IMR-90 (cell line): ENCODE data around the gene HPSE2. TPM values are rescaled to one million over a fixed set of nuclear protein-coding genes. Genes with fewer than 3 reads are reported as not detected.

ENCODE experiments used
- ATAC-seq: fragments of 200-7000 bp; cut with Tn5 transposase; 2 replicates; pipeline ENCODE4 v1.9.1; 2020; ENCODE audit warnings: low read depth, mild to moderate bottlenecking, moderate library complexity
- BruUV-seq: library from RNA; stranded (reverse); fragments of 400-500 nt; replicated peaks from 2 replicates; lab custom pipeline; 2021; lab: Mats Ljungman, UMichigan
- CTCF ChIA-PET: fragments of 300-600 bp; formaldehyde crosslinking; extraction: SDS; loops from one replicate; lab custom pipeline; 2021; ENCODE audit warnings: antibody characterized with exemption; lab: Yijun Ruan, JAX
- POLR2A ChIA-PET: fragments of 300-600 bp; sonication (Branson Sonifier 250); formaldehyde crosslinking; loops from one replicate; lab custom pipeline; 2022; ENCODE audit warnings: antibody characterized with exemption; ENCODE audit not compliant: unreplicated experiment; lab: Charles Lee
- DNase-seq: peaks from one replicate; pipeline ENCODE4 v3.0.0; 2013
- H2AFZ ChIP-seq: replicated peaks from 2 replicates; pipeline ENCODE3; 2013; ENCODE audit warnings: low read length, mild to moderate bottlenecking; ENCODE audit not compliant: poor library complexity
- H2AK5ac ChIP-seq: 2 replicates; pipeline ENCODE4 v1.6.1; 2013; ENCODE audit warnings: low read depth, low read length, inconsistent platforms
- H2AK9ac ChIP-seq: replicated peaks from 2 replicates; pipeline ENCODE3; 2013; ENCODE audit warnings: mild to moderate bottlenecking, low read depth, low read length, moderate library complexity; ENCODE audit not compliant: poor library complexity
- H2BK120ac ChIP-seq: 2 replicates; pipeline ENCODE4 v1.6.1; 2013; ENCODE audit warnings: low read depth, low read length, inconsistent platforms
- H2BK15ac ChIP-seq: 3 replicates; pipeline ENCODE4 v1.6.1; 2013; ENCODE audit warnings: low read depth, low read length, inconsistent platforms
- H2BK20ac ChIP-seq: 2 replicates; pipeline ENCODE4 v1.6.1; 2013; ENCODE audit warnings: low read depth, mild to moderate bottlenecking, inconsistent platforms, low read length, moderate library complexity
- H2BK5ac ChIP-seq: 2 replicates; pipeline ENCODE4 v1.6.1; 2013; ENCODE audit warnings: mild to moderate bottlenecking, low read depth, low read length, inconsistent platforms; ENCODE audit not compliant: poor library complexity, severe bottlenecking
- H3K14ac ChIP-seq: replicated peaks from 2 replicates; pipeline ENCODE4 v1.6.1; 2013; ENCODE audit warnings: low read depth, low read length, inconsistent platforms
- H3K18ac ChIP-seq: 2 replicates; pipeline ENCODE4 v1.6.1; 2013; ENCODE audit warnings: low read depth, low read length, control low read depth
- H3K23ac ChIP-seq: 2 replicates; pipeline ENCODE4 v1.6.1; 2013; ENCODE audit warnings: low read depth, low read length, inconsistent platforms
- H3K27ac ChIP-seq: 2 replicates; pipeline ENCODE4 v1.5.1; 2013; ENCODE audit warnings: mild to moderate bottlenecking, control low read depth, low read length; ENCODE audit not compliant: insufficient read depth
- H3K27me3 ChIP-seq: 2 replicates; pipeline ENCODE4 v1.6.1; 2013; ENCODE audit warnings: low read length; ENCODE audit not compliant: control insufficient read depth, insufficient read depth
- H3K36me3 ChIP-seq: 2 replicates; pipeline ENCODE4 v1.6.1; 2013; ENCODE audit warnings: low read length, mixed read lengths; ENCODE audit not compliant: control insufficient read depth, insufficient read depth
- H3K4ac ChIP-seq: 2 replicates; pipeline ENCODE4 v1.6.1; 2013; ENCODE audit warnings: low read depth, low read length, inconsistent platforms
- H3K4me1 ChIP-seq: 2 replicates; pipeline ENCODE4 v1.6.1; 2013; ENCODE audit warnings: low read length, mixed read lengths; ENCODE audit not compliant: control insufficient read depth, insufficient read depth
- H3K4me2 ChIP-seq: 2 replicates; pipeline ENCODE4 v1.6.1; 2013; ENCODE audit warnings: low read depth, mild to moderate bottlenecking, control low read depth, low read length, moderate library complexity
- H3K4me3 ChIP-seq: 2 replicates; pipeline ENCODE4 v1.5.1; 2013; ENCODE audit warnings: low read depth, mild to moderate bottlenecking, control low read depth, low read length, moderate library complexity; ENCODE audit not compliant: insufficient read depth
- H3K56ac ChIP-seq: 2 replicates; pipeline ENCODE4 v1.6.1; 2013; ENCODE audit warnings: low read length, inconsistent platforms; ENCODE audit not compliant: insufficient read depth; ENCODE audit errors: extremely low read depth
- H3K79me1 ChIP-seq, 2 experiments: 2 replicates each; pipeline ENCODE4 v1.6.1; 2013; ENCODE audit warnings: low read length in 2 of 2, inconsistent platforms in 1 of 2, low read depth in 1 of 2
- H3K9ac ChIP-seq: 2 replicates; pipeline ENCODE4 v1.6.1; 2013; ENCODE audit warnings: low read depth, low read length, control low read depth
- H3K9me1 ChIP-seq: 2 replicates; pipeline ENCODE4 v1.6.1; 2013; ENCODE audit warnings: low read length, inconsistent platforms; ENCODE audit not compliant: insufficient read depth
- H3K9me3 ChIP-seq: 2 replicates; pipeline ENCODE4 v1.6.1; 2013; ENCODE audit warnings: low read length; ENCODE audit not compliant: control insufficient read depth, insufficient read depth
- H4K20me1 ChIP-seq: 2 replicates; pipeline ENCODE4 v1.6.1; 2013; ENCODE audit warnings: low read length, inconsistent platforms; ENCODE audit not compliant: insufficient read depth
- H4K5ac ChIP-seq: 2 replicates; pipeline ENCODE4 v1.6.1; 2013; ENCODE audit warnings: mild to moderate bottlenecking, low read depth, low read length, control low read depth
- H4K8ac ChIP-seq, 2 experiments: 2 replicates each; pipeline ENCODE4 v1.6.1; 2013; ENCODE audit warnings: low read depth in 2 of 2, low read length in 2 of 2, control low read depth in 1 of 2, inconsistent platforms in 1 of 2
- H4K91ac ChIP-seq: 2 replicates; pipeline ENCODE4 v1.6.1; 2013; ENCODE audit warnings: low read depth, low read length, inconsistent platforms; ENCODE audit not compliant: insufficient read depth
- MAZ ChIP-seq: IDR thresholded peaks from 2 replicates; pipeline ENCODE4 v1.6.1; 2012; ENCODE audit warnings: low read depth, mild to moderate bottlenecking, low read length, improper control_type of control experiment, moderate library complexity, borderline replicate concordance
- WGBS, 2 experiments: methylation state at CpG; one replicate each; pipeline versions ENCODE4 v1.1.5 to v1.1.7; 2013; ENCODE audit warnings: missing lambda C conversion rate in 2 of 2; ENCODE audit not compliant: insufficient read length in 1 of 2; ENCODE audit errors: extremely low coverage in 2 of 2; 5-methylcytosine and 5-hydroxymethylcytosine counted together
- dilution Hi-C: fragments of 300-500 bp; cut with HindIII; formaldehyde crosslinking; loops from one replicate; pipeline ENCODE4 v1.14.3; 2018; ENCODE audit warnings: low sequenced_read_pairs; ENCODE audit not compliant: unreplicated experiment
- in situ Hi-C: fragments of 300-500 bp; cut with MboI; formaldehyde crosslinking; loops from 3 replicates; pipeline ENCODE4 v1.14.3; 2019; ENCODE audit warnings: low sequenced_read_pairs, inconsistent platforms, mixed read lengths
- intact Hi-C: fragments of 100-400 bp; cut with micrococcal nuclease; formaldehyde crosslinking; loops from 2 replicates; pipeline ENCODE4 v1.10.0; 2022
- polyA plus RNA-seq, 3 experiments: library from polyadenylated mRNA; depleted of rRNA; stranded (reverse); fragments of >200 nt; gene quantifications; 2 replicates each; pipeline ENCODE4 v1.2.3, GENCODE V29; 2012; ENCODE audit warnings: low replicate concordance in 1 of 3
- total RNA-seq: library from RNA; depleted of rRNA; stranded (reverse); fragments of >200 nt; gene quantifications from 2 replicates; pipeline ENCODE4 v1.2.3, GENCODE V29; 2012
- TF ChIP-seq, protein P1 (sequence below): fragments of 150-350 bp; IDR thresholded peaks from 2 replicates; pipeline ENCODE4 v1.6.1; 2016; ENCODE audit warnings: low read depth, mild to moderate bottlenecking, low read length, moderate library complexity, borderline replicate concordance

HPSE2 gene
- total and polyA plus RNA-seq, 2 of the 4 experiments (the other 2 are of a cell fraction): not detected

- Histone ChIP-seq H3K79me1 (no peaks in the 10 kb centered on the region), H4K5ac (no peak overlapping the region), H3K4me3 (no peak overlapping the region), H3K14ac (no peak overlapping the region), H2BK20ac (no peak overlapping the region), H3K56ac (no peak overlapping the region), H2BK5ac (no peak overlapping the region), H3K4me1 (no peaks in the 10 kb centered on the region), H3K4me2 (no peak overlapping the region), H4K91ac (no peak overlapping the region), H3K9ac (no peak overlapping the region), H2AK9ac (no peak overlapping the region), H3K4ac (no peak overlapping the region), H3K9me1 (no peaks in the 10 kb centered on the region), H2BK15ac (no peak overlapping the region), H3K27me3 (no peaks in the 10 kb centered on the region), H2BK120ac (no peak overlapping the region), H2AFZ (no peak overlapping the region), H3K23ac (no peak overlapping the region), H3K18ac (no peak overlapping the region), H4K20me1 (no peaks in the 10 kb centered on the region), H3K36me3 (no peaks in the 10 kb centered on the region), H3K27ac (no peak overlapping the region), H3K9me3 (no peaks in the 10 kb centered on the region), H4K8ac (no peak overlapping the region), H2AK5ac (no peak overlapping the region)
- intact Hi-C loops (no loop called here), in situ Hi-C loops (no loop called here), dilution Hi-C loops (no loop called here)
- no peak for ATAC-seq
- ChIA-PET CTCF (no interaction called here), POLR2A (no interaction called here)
- no CpG with 5 or more reads among the region's 2 CpGs for WGBS, 2 experiments
- no peak for TF ChIP-seq MAZ
- TF ChIP-seq, protein P1, sequence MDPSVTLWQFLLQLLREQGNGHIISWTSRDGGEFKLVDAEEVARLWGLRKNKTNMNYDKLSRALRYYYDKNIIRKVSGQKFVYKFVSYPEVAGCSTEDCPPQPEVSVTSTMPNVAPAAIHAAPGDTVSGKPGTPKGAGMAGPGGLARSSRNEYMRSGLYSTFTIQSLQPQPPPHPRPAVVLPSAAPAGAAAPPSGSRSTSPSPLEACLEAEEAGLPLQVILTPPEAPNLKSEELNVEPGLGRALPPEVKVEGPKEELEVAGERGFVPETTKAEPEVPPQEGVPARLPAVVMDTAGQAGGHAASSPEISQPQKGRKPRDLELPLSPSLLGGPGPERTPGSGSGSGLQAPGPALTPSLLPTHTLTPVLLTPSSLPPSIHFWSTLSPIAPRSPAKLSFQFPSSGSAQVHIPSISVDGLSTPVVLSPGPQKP: no peak
- DNase-seq: no peak
- BruUV-seq: no TSS peak
Observed at GRCh38 chr10:98519841-98520240, 715.8 kb downstream of the HPSE2 start.
